ENCODE results near the gene ERBB4.

- TF ChIP-seq CTCF (IDR thresholded peaks at IDR 0.05) = no peak
- TF ChIP-seq POLR2A (IDR thresholded peaks at IDR 0.05) = no peak
Observed at GRCh38 chr2:211994806-211995205, 543.8 kb downstream of the ERBB4 start.
